HUES48 (cell line): ENCODE data around the gene DAD1.

Experiments
- H3K27ac ChIP-seq: one replicate; pipeline ENCODE4 v1.7.0; 2013; ENCODE audit warnings: low read depth, low read length, inconsistent platforms
- H3K27me3 ChIP-seq: 2 replicates; pipeline ENCODE4 v1.6.1; 2013; ENCODE audit warnings: mild to moderate bottlenecking, low read length; ENCODE audit not compliant: control insufficient read depth, insufficient read depth
- H3K36me3 ChIP-seq: 2 replicates; pipeline ENCODE4 v1.6.1; 2013; ENCODE audit warnings: low read length; ENCODE audit not compliant: control insufficient read depth, insufficient read depth
- H3K4me1 ChIP-seq: 2 replicates; pipeline ENCODE4 v1.6.1; 2013; ENCODE audit warnings: mild to moderate bottlenecking, low read length; ENCODE audit not compliant: control insufficient read depth, insufficient read depth
- H3K4me3 ChIP-seq: 2 replicates; pipeline ENCODE4 v1.5.1; 2013; ENCODE audit warnings: mild to moderate bottlenecking, low read depth, low read length
- H3K9ac ChIP-seq: 2 replicates; pipeline ENCODE4 v1.6.1; 2013; ENCODE audit warnings: mild to moderate bottlenecking, low read depth, low read length, moderate library complexity
- H3K9me3 ChIP-seq: 2 replicates; pipeline ENCODE4 v1.6.1; 2013; ENCODE audit warnings: low read length; ENCODE audit not compliant: control insufficient read depth, insufficient read depth

The DAD1 gene

GRCh38 chr14:22552001-22552826 is 36.8 kb downstream of the DAD1 start:
- Histone ChIP-seq H3K36me3 (no peaks in the 10 kb centered on the region), H3K27ac (no peak overlapping the region), H3K9ac (no peak overlapping the region), H3K9me3 (no peaks in the 10 kb centered on the region), H3K27me3 (no peaks in the 10 kb centered on the region), H3K4me1 (peaks cover 21% of the 10 kb centered on the region), H3K4me3 (no peak overlapping the region)

DNA sequence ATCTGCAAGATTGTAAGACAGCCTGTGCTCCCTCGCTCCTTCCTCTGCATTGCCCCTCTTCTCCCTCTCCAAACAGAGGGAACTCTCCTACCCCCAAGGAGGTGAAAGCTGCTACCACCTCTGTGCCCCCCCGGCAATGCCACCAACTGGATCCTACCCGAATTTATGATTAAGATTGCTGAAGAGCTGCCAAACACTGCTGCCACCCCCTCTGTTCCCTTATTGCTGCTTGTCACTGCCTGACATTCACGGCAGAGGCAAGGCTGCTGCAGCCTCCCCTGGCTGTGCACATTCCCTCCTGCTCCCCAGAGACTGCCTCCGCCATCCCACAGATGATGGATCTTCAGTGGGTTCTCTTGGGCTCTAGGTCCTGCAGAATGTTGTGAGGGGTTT is 37.4 kb downstream of the DAD1 start:
- Histone ChIP-seq H3K27me3 (no peaks in the 10 kb centered on the region), H3K36me3 (no peaks in the 10 kb centered on the region), H3K27ac (no peak overlapping the region), H3K9me3 (no peaks in the 10 kb centered on the region), H3K9ac (no peak overlapping the region), H3K4me1 (peaks cover 26% of the 10 kb centered on the region), H3K4me3 (no peak overlapping the region)

- Histone ChIP-seq H3K9ac (no peak overlapping the region), H3K4me3 (no peak overlapping the region), H3K27me3 (no peaks in the 10 kb centered on the region), H3K4me1 (peaks cover 27% of the 10 kb centered on the region), H3K9me3 (no peaks in the 10 kb centered on the region), H3K27ac (peak overlapping the region; percentile 70), H3K36me3 (no peaks in the 10 kb centered on the region)
Measured at GRCh38 chr14:22549981-22550673, 38.9 kb downstream of the DAD1 start.

- Histone ChIP-seq H3K36me3 (no peaks in the 10 kb centered on the region), H3K27me3 (no peaks in the 10 kb centered on the region), H3K9me3 (no peaks in the 10 kb centered on the region), H3K27ac (peak overlapping the region; percentile 70), H3K9ac (no peak overlapping the region), H3K4me1 (peaks cover 27% of the 10 kb centered on the region), H3K4me3 (no peak overlapping the region)
Measured at GRCh38 chr14:22549324-22549962, 39.6 kb downstream of the DAD1 start.

- H3K4me1 ChIP-seq, result peaks cover 27% of the 10 kb centered on the region
- no peak overlapping the region for H3K4me3 ChIP-seq
- H3K36me3 ChIP-seq, result no peaks in the 10 kb centered on the region
- no peaks in the 10 kb centered on the region for H3K9me3 ChIP-seq
- no peak overlapping the region for H3K27ac ChIP-seq
- no peak overlapping the region for H3K9ac ChIP-seq
- H3K27me3 ChIP-seq, result no peaks in the 10 kb centered on the region
Measured at GRCh38 chr14:22547948-22548750, 40.9 kb downstream of the DAD1 start.

DNA sequence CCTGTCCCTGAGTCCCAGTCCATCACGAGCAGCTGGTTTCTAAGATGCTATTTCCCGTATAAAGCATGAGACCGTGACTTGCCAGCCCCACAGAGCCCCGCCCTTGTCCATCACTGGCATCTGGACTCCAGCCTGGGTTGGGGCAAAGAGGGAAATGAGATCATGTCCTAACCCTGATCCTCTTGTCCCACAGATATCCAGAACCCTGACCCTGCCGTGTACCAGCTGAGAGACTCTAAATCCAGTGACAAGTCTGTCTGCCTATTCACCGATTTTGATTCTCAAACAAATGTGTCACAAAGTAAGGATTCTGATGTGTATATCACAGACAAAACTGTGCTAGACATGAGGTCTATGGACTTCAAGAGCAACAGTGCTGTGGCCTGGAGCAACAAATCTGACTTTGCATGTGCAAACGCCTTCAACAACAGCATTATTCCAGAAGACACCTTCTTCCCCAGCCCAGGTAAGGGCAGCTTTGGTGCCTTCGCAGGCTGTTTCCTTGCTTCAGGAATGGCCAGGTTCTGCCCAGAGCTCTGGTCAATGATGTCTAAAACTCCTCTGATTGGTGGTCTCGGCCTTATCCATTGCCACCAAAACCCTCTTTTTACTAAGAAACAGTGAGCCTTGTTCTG is 41.6 kb downstream of the DAD1 start:
- H3K36me3 ChIP-seq, result no peaks in the 10 kb centered on the region
- H3K4me1 ChIP-seq, result peaks cover 27% of the 10 kb centered on the region
- H3K4me3 ChIP-seq, result no peak overlapping the region
- H3K27me3 ChIP-seq, result no peaks in the 10 kb centered on the region
- no peak overlapping the region for H3K9ac ChIP-seq
- no peak overlapping the region for H3K27ac ChIP-seq
- H3K9me3 ChIP-seq, result no peaks in the 10 kb centered on the region

DNA sequence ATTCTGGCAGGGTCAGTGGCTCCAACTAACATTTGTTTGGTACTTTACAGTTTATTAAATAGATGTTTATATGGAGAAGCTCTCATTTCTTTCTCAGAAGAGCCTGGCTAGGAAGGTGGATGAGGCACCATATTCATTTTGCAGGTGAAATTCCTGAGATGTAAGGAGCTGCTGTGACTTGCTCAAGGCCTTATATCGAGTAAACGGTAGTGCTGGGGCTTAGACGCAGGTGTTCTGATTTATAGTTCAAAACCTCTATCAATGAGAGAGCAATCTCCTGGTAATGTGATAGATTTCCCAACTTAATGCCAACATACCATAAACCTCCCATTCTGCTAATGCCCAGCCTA is 42.3 kb downstream of the DAD1 start:
- H3K9me3 ChIP-seq, result no peaks in the 10 kb centered on the region
- H3K36me3 ChIP-seq, result no peaks in the 10 kb centered on the region
- H3K4me3 ChIP-seq, result no peak overlapping the region
- H3K9ac ChIP-seq, result no peak overlapping the region
- H3K27me3 ChIP-seq, result no peaks in the 10 kb centered on the region
- peaks cover 27% of the 10 kb centered on the region for H3K4me1 ChIP-seq
- H3K27ac ChIP-seq, result peak overlapping the region; percentile 80

GRCh38 chr14:22545842-22546721 is 42.9 kb downstream of the DAD1 start:
- Histone ChIP-seq H3K9me3 (no peaks in the 10 kb centered on the region), H3K4me1 (peaks cover 27% of the 10 kb centered on the region), H3K27ac (peak overlapping the region; percentile 80), H3K4me3 (no peak overlapping the region), H3K9ac (no peak overlapping the region), H3K36me3 (no peaks in the 10 kb centered on the region), H3K27me3 (no peaks in the 10 kb centered on the region)

DNA sequence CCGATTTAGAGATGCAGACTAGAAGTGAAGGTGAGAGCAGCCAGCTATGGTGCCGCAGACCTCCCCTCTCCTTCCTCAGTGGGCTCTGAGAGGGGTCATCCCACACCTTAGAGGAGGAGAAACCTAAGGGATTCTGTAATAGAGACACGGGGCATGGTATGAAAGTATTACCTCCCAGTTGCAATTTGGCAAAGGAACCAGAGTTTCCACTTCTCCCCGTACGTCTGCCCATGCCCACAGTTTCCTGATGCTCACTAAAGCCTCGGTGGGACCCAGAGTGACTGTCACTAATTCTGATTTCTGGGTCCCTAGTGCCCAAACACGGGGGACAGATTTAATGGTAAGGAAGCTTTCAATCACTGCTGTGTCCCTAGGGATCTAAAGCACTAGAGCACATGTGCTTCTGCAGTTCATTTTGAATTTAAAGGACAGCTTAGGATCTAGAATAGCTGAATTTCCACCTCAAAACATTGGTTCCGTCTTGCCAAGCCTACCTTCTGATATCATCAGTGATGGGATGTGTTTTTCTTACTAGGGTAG is 44.1 kb downstream of the DAD1 start:
- H3K9me3 ChIP-seq, result no peaks in the 10 kb centered on the region
- no peaks in the 10 kb centered on the region for H3K27me3 ChIP-seq
- peaks cover 18% of the 10 kb centered on the region for H3K4me1 ChIP-seq
- H3K9ac ChIP-seq, result no peak overlapping the region
- no peak overlapping the region for H3K27ac ChIP-seq
- H3K36me3 ChIP-seq, result no peaks in the 10 kb centered on the region
- H3K4me3 ChIP-seq, result no peak overlapping the region
